Coronary artery (tissue), 2 donors: Measurements from ENCODE around the gene CIAO2B.
A peak's percentile ranks its signal among the peaks of the same experiment; 100 is the strongest.

Experiments
- DNase-seq: peaks from one replicate; pipeline ENCODE4 v3.0.0-alpha.2; 2017; ENCODE audit warnings: low spot score
- H3K27ac ChIP-seq, 2 donors: fragments of 200-600 bp; sonication (generic); one replicate each; pipeline ENCODE4 v1.5.1; 2016 to 2019
- H3K4me3 ChIP-seq: fragments of 200-600 bp; sonication (generic); 2 replicates; pipeline ENCODE4 v1.5.1; 2016; ENCODE audit warnings: mild to moderate bottlenecking, moderate library complexity
- CTCF ChIP-seq: fragments of 200-600 bp; sonication (generic); IDR thresholded peaks from one replicate; pipeline ENCODE4 v1.5.1; 2019; ENCODE audit warnings: antibody characterized with exemption

CIAO2B gene

GRCh38 chr16:66923247-66923731 lies 10.9 kb downstream of the CIAO2B start:
- H3K4me3 ChIP-seq, result peak overlapping the region; percentile 84
- DNase-seq, result peak; percentile 89
- peak overlapping the region; percentile 90 to 98 for H3K27ac ChIP-seq
- TF ChIP-seq CTCF, result no peak

- DNase-seq, result no peak
- no peak for TF ChIP-seq CTCF
- Histone ChIP-seq H3K27ac (peak overlapping the region; percentile 70 to 98), H3K4me3 (peak overlapping the region; percentile 84)
These were observed 12.3 kb downstream of the CIAO2B start for GRCh38 chr16:66921729-66922450.

GRCh38 chr16:66920924-66921680 lies 13.1 kb downstream of the CIAO2B start:
- no peak for TF ChIP-seq CTCF
- Histone ChIP-seq H3K4me3 (peak overlapping the region; percentile 39), H3K27ac (peak overlapping the region; percentile 70 to 98)
- no peak for DNase-seq

GRCh38 chr16:66920299-66920590 lies 14.0 kb downstream of the CIAO2B start:
- TF ChIP-seq CTCF, result no peak
- Histone ChIP-seq H3K4me3 (no peak overlapping the region), H3K27ac (peak overlapping the region in 1 of 2 donors; percentile 98)
- no peak for DNase-seq

- DNase-seq, result no peak
- Histone ChIP-seq H3K27ac (peak overlapping the region in 1 of 2 donors; percentile 98), H3K4me3 (no peak overlapping the region)
These were observed 14.5 kb downstream of the CIAO2B start for GRCh38 chr16:66919569-66920298.

More at GRCh38 chr16:66919569-66920298, 14.5 kb downstream of the CIAO2B start:
- no peak for TF ChIP-seq CTCF
